Rectal smooth muscle tissue (tissue), 1 donor: ENCODE results near the gene ARHGAP6.
A peak's percentile ranks its signal among the peaks of the same experiment; 100 is the strongest.

Experiments used
- H3K27ac ChIP-seq: one replicate; pipeline ENCODE4 v1.7.0; 2013; ENCODE audit warnings: low read depth, low read length, inconsistent platforms
- H3K27me3 ChIP-seq: one replicate; pipeline ENCODE4 v1.7.0; 2013; ENCODE audit warnings: low read length; ENCODE audit not compliant: control insufficient read depth, insufficient read depth
- H3K36me3 ChIP-seq: one replicate; pipeline ENCODE4 v1.7.0; 2013; ENCODE audit warnings: low read length; ENCODE audit not compliant: control insufficient read depth, insufficient read depth
- H3K4me1 ChIP-seq: one replicate; pipeline ENCODE4 v1.7.0; 2013; ENCODE audit warnings: low read length; ENCODE audit not compliant: control insufficient read depth, insufficient read depth
- H3K4me3 ChIP-seq: one replicate; pipeline ENCODE4 v1.7.0; 2013; ENCODE audit warnings: low read length
- H3K9ac ChIP-seq: one replicate; pipeline ENCODE4 v1.7.0; 2013; ENCODE audit warnings: low read length

The ARHGAP6 gene

DNA sequence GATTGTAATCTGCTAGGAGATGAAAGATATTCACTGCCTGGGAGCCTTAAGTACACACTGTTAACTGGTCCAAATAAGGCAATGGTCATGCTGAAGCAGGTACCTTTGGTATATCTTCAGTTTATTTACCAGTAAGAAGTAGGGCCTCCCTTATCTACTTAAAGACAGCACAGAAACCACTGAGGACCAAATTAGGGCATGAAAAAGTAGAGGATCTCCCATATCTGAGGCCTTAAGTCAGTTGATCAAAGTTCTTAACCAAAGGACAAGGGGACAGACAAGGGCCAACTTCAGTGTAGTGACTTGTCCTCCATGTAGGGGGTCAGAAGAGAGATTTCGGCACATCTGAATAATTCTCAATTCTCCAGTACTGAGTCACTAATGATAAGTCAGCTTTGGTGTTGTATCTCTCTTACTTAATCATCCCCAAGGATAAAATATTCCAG is 313.4 kb downstream of the ARHGAP6 start:
- no peak overlapping the region for H3K4me3 ChIP-seq
- no peaks in the 10 kb centered on the region for H3K27me3 ChIP-seq
- no peaks in the 10 kb centered on the region for H3K36me3 ChIP-seq
- H3K9ac ChIP-seq = no peak overlapping the region
- peaks cover 3% of the 10 kb centered on the region for H3K4me1 ChIP-seq
- H3K27ac ChIP-seq = peak overlapping the region; percentile 63

- Histone ChIP-seq H3K27ac (peak overlapping the region; percentile 78), H3K4me1 (peaks cover 3% of the 10 kb centered on the region), H3K27me3 (no peaks in the 10 kb centered on the region), H3K9ac (no peak overlapping the region), H3K36me3 (no peaks in the 10 kb centered on the region), H3K4me3 (no peak overlapping the region)
These were observed 314.1 kb downstream of the ARHGAP6 start for GRCh38 chrX:11351375-11352295.

GRCh38 chrX:11349661-11350337 is 315.9 kb downstream of the ARHGAP6 start:
- peaks cover 3% of the 10 kb centered on the region for H3K4me1 ChIP-seq
- no peaks in the 10 kb centered on the region for H3K36me3 ChIP-seq
- H3K27ac ChIP-seq = peak overlapping the region; percentile 36
- H3K9ac ChIP-seq = no peak overlapping the region
- H3K4me3 ChIP-seq = no peak overlapping the region
- H3K27me3 ChIP-seq = no peaks in the 10 kb centered on the region

DNA sequence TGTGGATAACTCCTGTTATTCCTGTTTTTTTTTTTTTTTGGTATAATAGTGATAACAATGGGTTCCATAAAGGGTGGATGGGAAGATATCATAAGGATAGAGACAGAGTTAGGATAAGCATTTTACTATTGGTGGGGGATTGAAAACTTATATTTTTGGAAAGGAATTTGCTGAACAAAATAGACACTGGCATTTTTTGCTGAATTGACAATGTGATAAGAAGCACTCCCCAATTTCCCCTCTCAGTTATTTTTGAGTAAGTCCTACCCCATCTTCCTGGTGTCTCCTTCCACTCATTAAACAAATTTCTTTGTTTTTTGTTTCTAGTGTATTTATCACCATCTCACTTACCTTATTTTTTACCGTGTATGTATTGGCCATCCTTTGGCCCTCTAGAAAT is 316.7 kb downstream of the ARHGAP6 start:
- peaks cover 3% of the 10 kb centered on the region for H3K4me1 ChIP-seq
- H3K4me3 ChIP-seq = no peak overlapping the region
- H3K9ac ChIP-seq = no peak overlapping the region
- no peaks in the 10 kb centered on the region for H3K36me3 ChIP-seq
- H3K27ac ChIP-seq = no peak overlapping the region
- no peaks in the 10 kb centered on the region for H3K27me3 ChIP-seq

DNA sequence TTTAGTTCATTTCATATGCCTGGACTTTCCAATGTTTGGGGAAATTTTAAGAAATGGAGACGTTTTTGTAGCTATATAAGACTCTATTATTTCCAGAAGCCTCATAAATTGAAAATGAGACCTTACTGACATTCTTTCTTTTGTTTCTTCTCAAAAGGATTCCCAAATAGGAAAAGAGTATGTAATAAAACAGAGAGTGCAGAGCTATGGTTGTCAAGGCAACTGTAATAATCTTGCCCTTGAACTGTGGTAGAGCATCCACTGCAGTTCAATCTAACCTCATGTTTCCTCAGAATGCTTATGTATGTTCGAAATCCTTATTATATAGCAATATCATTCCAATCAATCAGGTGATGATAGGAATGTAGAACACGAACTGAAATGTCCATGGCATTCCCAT is 318.4 kb downstream of the ARHGAP6 start:
- no peaks in the 10 kb centered on the region for H3K4me1 ChIP-seq

GRCh38 chrX:11346121-11346682 is 319.5 kb downstream of the ARHGAP6 start:
- no peak overlapping the region for H3K4me3 ChIP-seq
- H3K4me1 ChIP-seq = no peaks in the 10 kb centered on the region
- no peak overlapping the region for H3K9ac ChIP-seq
- no peaks in the 10 kb centered on the region for H3K36me3 ChIP-seq
- H3K27ac ChIP-seq = no peak overlapping the region
- no peaks in the 10 kb centered on the region for H3K27me3 ChIP-seq

More for the DNA sequence above, 318.4 kb downstream of the ARHGAP6 start:
- Histone ChIP-seq H3K27ac (no peak overlapping the region), H3K4me3 (no peak overlapping the region), H3K9ac (no peak overlapping the region), H3K36me3 (no peaks in the 10 kb centered on the region), H3K27me3 (no peaks in the 10 kb centered on the region)

DNA sequence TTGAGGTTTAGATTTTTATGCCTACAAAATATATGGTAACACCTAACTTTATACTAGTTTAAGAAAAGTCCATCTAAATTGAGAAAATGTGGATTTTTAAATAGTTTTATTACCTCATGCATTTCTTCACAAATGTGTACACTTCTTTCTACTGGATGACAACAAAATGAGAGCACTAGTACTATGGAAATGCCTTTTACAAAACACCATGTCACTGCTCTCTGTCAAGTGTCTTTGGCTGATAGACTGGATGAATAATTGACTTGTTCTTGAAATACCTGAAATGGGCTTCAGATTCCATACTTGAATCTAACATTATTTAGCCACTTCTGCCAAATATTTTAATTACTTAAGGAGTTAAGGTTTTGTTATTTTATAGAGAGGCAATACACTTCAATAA is 323.0 kb downstream of the ARHGAP6 start:
- Histone ChIP-seq H3K27me3 (no peaks in the 10 kb centered on the region), H3K27ac (no peak overlapping the region), H3K4me1 (no peaks in the 10 kb centered on the region), H3K9ac (no peak overlapping the region), H3K4me3 (no peak overlapping the region), H3K36me3 (no peaks in the 10 kb centered on the region)

DNA sequence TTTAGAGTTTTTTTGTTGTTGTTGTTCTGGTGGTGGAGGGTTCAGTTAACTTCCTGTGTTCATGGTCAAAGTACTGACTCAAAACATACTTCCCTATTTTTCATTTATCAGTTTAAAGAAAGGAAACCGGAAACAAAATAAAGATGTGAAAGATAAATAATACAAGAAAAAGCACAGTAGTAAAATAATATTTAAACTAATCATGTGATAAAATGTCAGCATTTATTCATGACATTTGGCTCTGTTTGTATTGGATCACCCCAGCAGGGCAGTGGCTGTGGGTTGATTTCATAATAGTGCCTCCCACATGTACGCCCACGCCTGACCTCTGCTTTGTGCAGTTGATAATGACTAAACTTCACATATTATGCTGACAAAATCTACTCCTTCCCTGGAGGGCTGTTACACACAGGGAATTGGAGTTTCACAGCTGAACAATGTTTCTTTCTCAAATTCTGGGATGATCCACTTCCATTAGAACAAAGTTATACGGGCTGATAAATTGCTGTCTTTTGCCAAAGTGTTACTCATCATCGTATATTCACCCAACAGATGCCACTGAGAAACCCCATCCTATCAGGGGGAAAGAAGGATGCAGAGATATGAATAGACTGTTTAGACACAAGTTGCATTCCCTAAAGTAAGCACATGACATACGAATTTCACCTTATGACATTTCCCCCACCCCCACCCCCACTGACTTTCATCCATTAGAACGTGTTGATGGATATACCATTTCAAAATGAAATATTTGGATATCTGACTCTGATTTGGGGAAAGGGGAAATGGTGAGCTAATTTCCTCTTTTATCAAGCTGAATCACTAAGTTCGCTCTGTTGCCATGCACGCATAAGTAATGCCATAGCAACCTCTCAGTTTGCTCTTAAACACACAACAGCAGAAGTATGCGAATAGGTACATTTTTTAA is 324.2 kb downstream of the ARHGAP6 start:
- Histone ChIP-seq H3K4me3 (no peak overlapping the region), H3K9ac (no peak overlapping the region), H3K27ac (no peak overlapping the region)

DNA sequence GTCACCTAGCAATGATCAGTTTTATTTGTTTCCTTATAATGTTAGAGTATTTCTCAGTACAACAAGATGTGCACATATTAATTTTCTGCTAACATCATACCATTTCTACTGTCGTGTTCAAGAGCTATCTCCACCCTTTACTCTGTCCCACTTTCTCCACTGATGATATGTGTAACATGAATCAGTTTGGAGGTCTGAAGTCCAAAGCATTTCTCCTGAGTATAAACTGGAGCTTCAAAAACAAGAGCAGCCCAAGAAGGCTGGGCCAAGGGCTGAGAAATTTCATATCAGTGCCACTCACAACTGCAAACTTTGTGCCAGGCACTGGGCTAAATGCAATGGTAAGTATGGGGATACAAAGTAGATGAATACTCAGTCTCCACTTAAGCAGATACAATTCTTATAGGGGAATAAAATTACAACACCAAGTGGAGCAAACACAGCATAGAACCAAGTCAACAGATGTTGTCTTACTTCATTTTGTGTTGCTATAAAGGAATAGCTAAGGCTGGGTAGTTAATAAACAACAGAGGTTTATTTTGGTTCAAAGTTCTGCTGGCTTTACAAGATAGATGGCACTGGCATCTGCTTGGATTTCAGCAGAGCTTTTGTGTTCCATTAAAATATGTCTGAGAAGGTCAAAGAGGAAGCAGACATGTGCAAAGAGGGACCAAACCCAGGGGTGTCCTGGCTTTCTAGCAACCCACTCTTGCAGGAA is 328.3 kb downstream of the ARHGAP6 start:
- H3K4me1 ChIP-seq = no peaks in the 10 kb centered on the region
- H3K27ac ChIP-seq = no peak overlapping the region
- no peaks in the 10 kb centered on the region for H3K36me3 ChIP-seq
- no peaks in the 10 kb centered on the region for H3K27me3 ChIP-seq
- H3K4me3 ChIP-seq = no peak overlapping the region
- no peak overlapping the region for H3K9ac ChIP-seq

More for the DNA sequence above, 324.2 kb downstream of the ARHGAP6 start:
- H3K36me3 ChIP-seq = no peaks in the 10 kb centered on the region
- H3K4me1 ChIP-seq = no peaks in the 10 kb centered on the region
- no peaks in the 10 kb centered on the region for H3K27me3 ChIP-seq

- no peak overlapping the region for H3K27ac ChIP-seq
- H3K27me3 ChIP-seq = no peaks in the 10 kb centered on the region
- no peaks in the 10 kb centered on the region for H3K4me1 ChIP-seq
- no peak overlapping the region for H3K4me3 ChIP-seq
- H3K9ac ChIP-seq = no peak overlapping the region
- no peaks in the 10 kb centered on the region for H3K36me3 ChIP-seq
These were observed 329.5 kb downstream of the ARHGAP6 start for GRCh38 chrX:11336201-11336600.

- Histone ChIP-seq H3K27ac (no peak overlapping the region), H3K36me3 (no peaks in the 10 kb centered on the region), H3K4me3 (no peak overlapping the region), H3K9ac (no peak overlapping the region), H3K4me1 (no peaks in the 10 kb centered on the region), H3K27me3 (no peaks in the 10 kb centered on the region)
These were observed 331.6 kb downstream of the ARHGAP6 start for GRCh38 chrX:11334165-11334564.
